Kidney (tissue), 14 donors: Measurements from ENCODE around the gene PNLDC1. TPM values are rescaled to one million over a fixed set of nuclear protein-coding genes. Genes with fewer than 3 reads are reported as not detected.

ENCODE experiments used
- DNase-seq, 5 donors: peaks; one replicate each; pipeline ENCODE4 v3.0.0-alpha.2; 2013 to 2020
- FAIRE-seq: peaks from 2 replicates; lab custom pipeline; 2012; peaks lifted over from hg19 to GRCh38; lab: Jason Lieb, UNC
- H3K27ac ChIP-seq, 2 donors: one replicate each; pipeline ENCODE4 v1.7.0; 2013; ENCODE audit warnings: low read depth in 2 of 2, low read length in 2 of 2, inconsistent platforms in 1 of 2
- H3K27me3 ChIP-seq: one replicate; pipeline ENCODE4 v1.7.1; 2013; ENCODE audit warnings: low read length, inconsistent platforms; ENCODE audit not compliant: control insufficient read depth, insufficient read depth
- H3K36me3 ChIP-seq, 3 donors: one replicate each; pipeline versions ENCODE4 v1.7.0 to v1.7.1; 2013; ENCODE audit warnings: low read length in 3 of 3, control low read depth in 1 of 3, inconsistent platforms in 1 of 3; ENCODE audit not compliant: insufficient read depth in 3 of 3, control insufficient read depth in 2 of 3
- H3K4me1 ChIP-seq, 3 donors: one replicate each; pipeline versions ENCODE4 v1.7.0 to v1.7.1; 2013; ENCODE audit warnings: low read length in 3 of 3, inconsistent platforms in 1 of 3, low read depth in 1 of 3; ENCODE audit not compliant: control insufficient read depth in 2 of 3, insufficient read depth in 2 of 3
- H3K4me3 ChIP-seq, 3 donors: one replicate each; pipeline versions ENCODE4 v1.7.0 to v1.8.1; 2013; ENCODE audit warnings: low read length in 3 of 3, control low read depth in 1 of 3, inconsistent platforms in 1 of 3
- H3K9ac ChIP-seq, 3 donors: one replicate each; pipeline versions ENCODE4 v1.7.0 to v1.7.1; 2013; ENCODE audit warnings: low read length in 3 of 3, control low read depth in 1 of 3, inconsistent platforms in 1 of 3
- H3K9me3 ChIP-seq, 3 donors: one replicate each; pipeline versions ENCODE4 v1.7.0 to v1.7.1; 2013; ENCODE audit warnings: low read length in 3 of 3, control low read depth in 1 of 3, inconsistent platforms in 1 of 3; ENCODE audit not compliant: control insufficient read depth in 2 of 3, insufficient read depth in 1 of 3
- intact Hi-C: fragments of 100-400 bp; cut with DNase I; formaldehyde crosslinking; loops from one replicate; pipeline ENCODE4 v1.11.1; 2022
- polyA plus RNA-seq: library from polyadenylated mRNA; stranded (reverse); fragments of 350-450 nt; fragmentation: Illumina TruSeq; extraction: RNeasy Lipid Tissue Mini Kit (QIAGEN cat#74804); gene quantifications from one replicate; pipeline ENCODE4 v1.2.3, GENCODE V29; 2014; ENCODE audit warnings: low read depth, low replicate concordance; ENCODE audit not compliant: insufficient read depth
- total RNA-seq: library from RNA; stranded (reverse); fragmentation: NEBNext Ultra II Directional; extraction: Animal tissue kit (Norgen Biotek cat#: 25700); gene quantifications from one replicate; pipeline ENCODE4 v1.2.1, GENCODE V29; 2021
- TF ChIP-seq, protein P1 (sequence below): IDR thresholded peaks from 3 replicates; pipeline ENCODE4 v1.5.1; 2012; ENCODE audit warnings: mild to moderate bottlenecking, moderate library complexity, borderline replicate concordance; ENCODE audit not compliant: insufficient read depth; ENCODE audit errors: extremely low read depth
- donor health status: control.
- donor health status: control.
- donor health status: control.
- donor health status: control.
- donor health status: control.
- donor health status: DM: yes; HTN: yes; CAD: no.
- donor health status: Normal renal cell carcinoma (clear cell type).

PNLDC1 gene
- total and polyA plus RNA-seq, 2 donors from 2014 or later = 0.34 TPM; not detected in 1

- Histone ChIP-seq H3K36me3 (peaks cover 0 to 21% (median 17%) of the 10 kb centered on the region in 3 donors), H3K4me3 (no peak overlapping the region), H3K9ac (no peak overlapping the region), H3K4me1 (no peaks in the 10 kb centered on the region), H3K27me3 (no peaks in the 10 kb centered on the region), H3K27ac (no peak overlapping the region), H3K9me3 (no peaks in the 10 kb centered on the region)
- DNase-seq (no peak), FAIRE-seq (no peak)
- intact Hi-C loops = no loop called here
- TF ChIP-seq, protein P1, sequence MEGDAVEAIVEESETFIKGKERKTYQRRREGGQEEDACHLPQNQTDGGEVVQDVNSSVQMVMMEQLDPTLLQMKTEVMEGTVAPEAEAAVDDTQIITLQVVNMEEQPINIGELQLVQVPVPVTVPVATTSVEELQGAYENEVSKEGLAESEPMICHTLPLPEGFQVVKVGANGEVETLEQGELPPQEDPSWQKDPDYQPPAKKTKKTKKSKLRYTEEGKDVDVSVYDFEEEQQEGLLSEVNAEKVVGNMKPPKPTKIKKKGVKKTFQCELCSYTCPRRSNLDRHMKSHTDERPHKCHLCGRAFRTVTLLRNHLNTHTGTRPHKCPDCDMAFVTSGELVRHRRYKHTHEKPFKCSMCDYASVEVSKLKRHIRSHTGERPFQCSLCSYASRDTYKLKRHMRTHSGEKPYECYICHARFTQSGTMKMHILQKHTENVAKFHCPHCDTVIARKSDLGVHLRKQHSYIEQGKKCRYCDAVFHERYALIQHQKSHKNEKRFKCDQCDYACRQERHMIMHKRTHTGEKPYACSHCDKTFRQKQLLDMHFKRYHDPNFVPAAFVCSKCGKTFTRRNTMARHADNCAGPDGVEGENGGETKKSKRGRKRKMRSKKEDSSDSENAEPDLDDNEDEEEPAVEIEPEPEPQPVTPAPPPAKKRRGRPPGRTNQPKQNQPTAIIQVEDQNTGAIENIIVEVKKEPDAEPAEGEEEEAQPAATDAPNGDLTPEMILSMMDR = no peak
These were observed 1.9 kb downstream of the PNLDC1 start for GRCh38 chr6:159801935-159802334.

- Histone ChIP-seq H3K9ac (no peak overlapping the region), H3K36me3 (peaks cover 0 to under 1% (median 0%) of the 10 kb centered on the region in 3 donors), H3K4me3 (no peak overlapping the region), H3K9me3 (no peaks in the 10 kb centered on the region), H3K4me1 (no peaks in the 10 kb centered on the region), H3K27me3 (no peaks in the 10 kb centered on the region), H3K27ac (no peak overlapping the region)
- DNase-seq (no peak), FAIRE-seq (no peak)
- intact Hi-C loops = no loop called here
- TF ChIP-seq, protein P1 = no peak
These were observed 4.4 kb downstream of the PNLDC1 start for GRCh38 chr6:159804504-159804903.

- Histone ChIP-seq H3K27ac (no peak overlapping the region), H3K4me3 (no peak overlapping the region), H3K27me3 (no peaks in the 10 kb centered on the region), H3K4me1 (no peaks in the 10 kb centered on the region), H3K9me3 (no peaks in the 10 kb centered on the region), H3K36me3 (no peaks in the 10 kb centered on the region), H3K9ac (no peak overlapping the region)
- no peak for DNase-seq
- TF ChIP-seq, protein P1 = no peak
- no peak for FAIRE-seq
- intact Hi-C loops = no loop called here
These were observed 5.5 kb downstream of the PNLDC1 start for GRCh38 chr6:159805440-159806020.

DNA sequence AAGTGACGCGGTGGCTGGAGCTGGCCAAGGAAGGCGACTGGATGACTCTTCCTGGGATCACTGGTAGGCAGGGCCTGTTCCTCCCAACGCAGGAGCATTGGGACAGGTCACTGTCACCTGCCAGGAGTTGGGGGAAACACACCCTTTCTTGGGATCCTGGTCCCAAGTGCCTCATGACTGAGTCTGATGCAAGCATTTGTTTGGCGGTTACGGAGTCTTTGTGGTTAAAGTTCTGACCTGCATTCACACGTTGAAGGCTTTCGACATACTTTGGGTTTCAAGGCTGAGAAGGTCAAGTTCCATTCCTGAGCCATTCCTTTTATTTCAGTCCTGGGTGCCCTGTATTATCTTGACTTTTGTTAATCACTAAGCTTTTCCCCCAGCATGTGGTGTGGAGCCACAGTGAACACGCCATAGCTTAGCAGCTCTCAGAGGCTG, 6.0 kb downstream of the PNLDC1 start:
- no peak for DNase-seq
- H3K4me1 ChIP-seq = no peaks in the 10 kb centered on the region
- no peak for FAIRE-seq
- no peak overlapping the region for H3K9ac ChIP-seq
- intact Hi-C loops = no loop called here
- H3K4me3 ChIP-seq = no peak overlapping the region
- no peak overlapping the region for H3K27ac ChIP-seq
- H3K9me3 ChIP-seq = no peaks in the 10 kb centered on the region
- TF ChIP-seq, protein P1 = no peak
- no peaks in the 10 kb centered on the region for H3K36me3 ChIP-seq
- H3K27me3 ChIP-seq = no peaks in the 10 kb centered on the region
